NCI-H1105 (cell line): Measurements from ENCODE around the gene COPS7A.

Experiments used
- DNase-seq: peaks from one replicate; lab custom pipeline; 2025; lab: John Stamatoyannopoulos, UW

COPS7A gene

GRCh38 chr12:6770094-6770493 lies 46.2 kb downstream of the COPS7A start:
- DNase-seq, result no peak

- DNase-seq, result no peak
These were observed 46.8 kb downstream of the COPS7A start for GRCh38 chr12:6770600-6770999.

GRCh38 chr12:6771091-6771495 lies 47.2 kb downstream of the COPS7A start:
- no peak for DNase-seq

- DNase-seq, result no peak
These were observed 47.9 kb downstream of the COPS7A start for GRCh38 chr12:6771509-6772330.

GRCh38 chr12:6772331-6772695 lies 48.5 kb downstream of the COPS7A start, which contains the start of gene LAG3:
Gene LAG3 (plus strand): TSS chr12:6772520. CDS start chr12:6772853, 333 bp downstream.
- DNase-seq, result no peak

- DNase-seq, result no peak
These were observed 49.1 kb downstream of the COPS7A start for GRCh38 chr12:6772726-6773589.

- DNase-seq, result no peak
These were observed 49.9 kb downstream of the COPS7A start for GRCh38 chr12:6773590-6774351.

- no peak for DNase-seq
These were observed 50.7 kb downstream of the COPS7A start for GRCh38 chr12:6774499-6775062.

- no peak for DNase-seq
These were observed 51.6 kb downstream of the COPS7A start for GRCh38 chr12:6775185-6776174.

GRCh38 chr12:6777386-6777785 lies 53.5 kb downstream of the COPS7A start:
- DNase-seq, result no peak

GRCh38 chr12:6778217-6778573 lies 54.3 kb downstream of the COPS7A start:
- DNase-seq, result peak; percentile 26

- DNase-seq, result peak; percentile 93
These were observed 55.0 kb downstream of the COPS7A start for GRCh38 chr12:6778574-6779550.

GRCh38 chr12:6779708-6780432 lies 56.0 kb downstream of the COPS7A start:
- DNase-seq, result no peak

GRCh38 chr12:6780573-6780972 lies 56.7 kb downstream of the COPS7A start:
- DNase-seq, result no peak
